ENCODE data around the gene IFITM1.
"Not testable (repeated sequence)": the region's sequence is repeated elsewhere in the genome, so short reads cannot be mapped to it uniquely, and the experiment has no call there.

Gene IFITM1

GRCh38 chr11:362642-363442, 49.0 kb downstream of the IFITM1 start:
- no peak for DNase-seq (ENCODE audit: low read depth in 2 of 2, low spot score in 1 of 2)

GRCh38 chr11:363443-363805, 49.6 kb downstream of the IFITM1 start:
- DNase-seq (ENCODE audit: low read depth in 2 of 2, low spot score in 1 of 2) = not testable (repeated sequence)

GRCh38 chr11:363948-364761, 50.3 kb downstream of the IFITM1 start:
- peak; percentile 29 to 31 for DNase-seq (ENCODE audit: low read depth in 2 of 2, low spot score in 1 of 2)

All from stimulated activated CD8-positive, alpha-beta memory T cell treated with anti-CD3 and anti-CD28 coated beads, Interleukin-4, amount 100 ng/mL, for 4 hours (primary cell).